Activated T-cell treated with anti-CD3 and anti-CD28 coated beads, Interleukin-2, amount 50 U/mL, for 4 hours (primary cell): ENCODE measurements around the gene LRRN4CL. TPM values are rescaled to one million over a fixed set of nuclear protein-coding genes. Genes with fewer than 3 reads are reported as not detected.

Experiments used
- ATAC-seq, 2 donors: fragments of 200-7000 bp; cut with Tn5 transposase; one replicate each; pipeline ENCODE4 v1.10.0; 2021
- DNase-seq: peaks from one replicate; pipeline ENCODE4 v3.0.0-alpha.2; 2020
- H3K27me3 Mint-ChIP-seq: one replicate; pipeline ENCODE4 v1.8.0; 2021; ENCODE audit warnings: low read depth, mixed read lengths
- H3K36me3 Mint-ChIP-seq: one replicate; pipeline ENCODE4 v1.8.0; 2022; ENCODE audit warnings: mixed read lengths; ENCODE audit not compliant: insufficient read depth
- H3K4me1 Mint-ChIP-seq: one replicate; pipeline ENCODE4 v1.8.0; 2021; ENCODE audit warnings: low read depth, mixed read lengths
- H3K4me3 Mint-ChIP-seq: one replicate; pipeline ENCODE4 v1.8.0; 2021; ENCODE audit warnings: mild to moderate bottlenecking, moderate library complexity, mixed read lengths
- H3K9me3 Mint-ChIP-seq: one replicate; pipeline ENCODE4 v1.8.0; 2021; ENCODE audit warnings: mixed read lengths
- total RNA-seq, 3 donors: library from RNA; stranded (reverse); gene quantifications; one replicate each; pipeline ENCODE4 v1.2.1, GENCODE V29; 2021

The LRRN4CL gene
- total RNA-seq, 3 donors from 2014 or later, result 0.21 to 0.33 (median 0.30) TPM

GRCh38 chr11:62716816-62717215, 27.5 kb upstream of the LRRN4CL start:
- DNase-seq (no peak), ATAC-seq (no peak)
- Mint-ChIP-seq H3K27me3 (no peaks in the 10 kb centered on the region), H3K36me3 (peaks cover 61% of the 10 kb centered on the region), H3K9me3 (no peaks in the 10 kb centered on the region), H3K4me3 (no peak overlapping the region), H3K4me1 (peaks cover 39% of the 10 kb centered on the region)

DNA sequence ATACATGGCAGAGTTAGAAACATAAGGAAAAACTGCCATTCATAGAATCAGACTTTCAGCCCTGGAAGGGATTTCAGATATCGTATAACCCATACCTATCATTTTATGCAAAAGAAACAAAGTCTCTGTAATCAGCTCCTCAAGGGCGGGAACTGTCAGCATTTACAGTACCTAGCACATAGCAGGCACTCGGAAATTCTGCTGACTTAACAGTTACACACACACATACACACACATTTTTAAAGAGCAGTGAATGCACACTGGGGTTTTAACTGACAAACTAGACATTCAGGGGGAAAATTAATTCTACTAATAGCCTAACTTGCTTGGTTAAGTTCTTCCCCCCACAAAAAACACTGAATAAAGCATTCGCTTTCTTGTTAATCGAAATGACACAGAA, 26.9 kb upstream of the LRRN4CL start:
- peaks cover 35% of the 10 kb centered on the region for H3K4me1 Mint-ChIP-seq
- ATAC-seq, result no peak
- no peak for DNase-seq
- no peak overlapping the region for H3K4me3 Mint-ChIP-seq
- H3K9me3 Mint-ChIP-seq, result no peaks in the 10 kb centered on the region
- peaks cover 58% of the 10 kb centered on the region for H3K36me3 Mint-ChIP-seq
- H3K27me3 Mint-ChIP-seq, result no peaks in the 10 kb centered on the region

DNA sequence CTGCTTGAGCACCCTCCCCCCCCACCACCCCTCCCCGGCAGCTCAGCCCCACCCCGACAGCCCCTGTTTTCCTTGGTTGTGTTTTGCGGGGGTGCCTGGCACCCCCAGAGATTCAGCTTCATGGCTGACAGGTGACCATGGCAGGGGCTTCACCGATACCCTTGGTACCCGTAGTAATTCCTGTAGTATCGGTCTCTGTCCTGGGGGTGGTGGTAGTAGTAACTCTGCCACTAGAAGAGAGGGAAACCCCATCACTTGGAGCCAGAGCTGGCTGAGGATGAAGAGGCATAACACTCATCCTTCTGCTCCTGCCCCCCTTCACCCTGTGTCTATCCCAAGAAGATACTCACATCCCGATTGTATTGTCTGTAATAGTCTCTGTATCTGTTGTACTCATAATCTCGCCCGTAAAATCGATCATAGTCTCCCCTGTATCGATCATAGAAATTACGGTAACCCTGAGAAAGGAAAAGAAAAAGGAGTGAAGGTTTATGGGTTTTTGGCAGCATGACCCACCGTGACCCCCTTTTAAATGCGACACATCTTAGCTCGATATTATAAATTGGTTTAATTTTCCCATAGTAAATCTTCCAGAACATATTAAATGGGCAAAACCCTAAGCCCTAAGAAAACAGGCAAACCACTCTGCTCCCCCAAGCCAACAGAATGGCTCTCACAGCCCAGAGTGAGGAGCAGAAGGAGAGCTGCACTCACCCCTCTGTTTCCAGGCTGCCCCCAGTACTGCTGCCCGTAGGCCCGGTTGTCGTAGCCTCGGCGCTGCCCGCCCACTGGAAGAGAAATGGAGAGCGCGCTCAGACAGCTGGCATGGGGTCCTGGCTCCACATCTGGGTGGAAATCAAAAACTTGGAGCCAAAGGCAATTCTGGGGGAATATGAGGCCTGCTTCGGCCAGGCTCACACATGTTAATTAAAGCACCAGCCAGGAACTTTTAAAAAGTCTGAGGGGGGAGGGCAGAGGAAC, 26.1 kb upstream of the LRRN4CL start:
- no peak for ATAC-seq
- peaks cover 38% of the 10 kb centered on the region for H3K4me1 Mint-ChIP-seq
- no peaks in the 10 kb centered on the region for H3K9me3 Mint-ChIP-seq
- no peaks in the 10 kb centered on the region for H3K27me3 Mint-ChIP-seq
- H3K36me3 Mint-ChIP-seq, result peaks cover 57% of the 10 kb centered on the region
- H3K4me3 Mint-ChIP-seq, result no peak overlapping the region
- no peak for DNase-seq

DNA sequence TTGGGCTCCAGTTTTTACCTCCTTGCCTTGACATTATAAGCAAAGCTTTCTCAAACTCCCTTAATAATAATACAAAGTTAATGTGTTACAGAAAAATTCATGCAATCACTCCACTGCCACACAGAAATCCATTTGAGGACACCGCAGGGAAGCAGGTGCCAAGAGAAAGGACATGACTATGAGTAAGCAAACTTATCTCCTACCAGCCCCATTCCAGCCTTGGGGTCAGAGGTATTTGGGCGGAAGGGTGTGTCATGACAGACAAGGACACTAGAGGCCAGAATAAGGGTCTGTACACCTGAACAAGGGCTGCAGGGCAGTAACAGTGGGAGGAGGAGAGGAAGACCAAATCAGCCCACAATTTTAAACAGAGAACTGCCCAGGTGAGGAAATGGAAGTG, 24.0 kb upstream of the LRRN4CL start:
- H3K9me3 Mint-ChIP-seq, result no peaks in the 10 kb centered on the region
- ATAC-seq (no peak), DNase-seq (no peak)
- H3K4me3 Mint-ChIP-seq, result no peak overlapping the region
- H3K27me3 Mint-ChIP-seq, result no peaks in the 10 kb centered on the region
- peaks cover 55% of the 10 kb centered on the region for H3K36me3 Mint-ChIP-seq
- peaks cover 52% of the 10 kb centered on the region for H3K4me1 Mint-ChIP-seq

DNA sequence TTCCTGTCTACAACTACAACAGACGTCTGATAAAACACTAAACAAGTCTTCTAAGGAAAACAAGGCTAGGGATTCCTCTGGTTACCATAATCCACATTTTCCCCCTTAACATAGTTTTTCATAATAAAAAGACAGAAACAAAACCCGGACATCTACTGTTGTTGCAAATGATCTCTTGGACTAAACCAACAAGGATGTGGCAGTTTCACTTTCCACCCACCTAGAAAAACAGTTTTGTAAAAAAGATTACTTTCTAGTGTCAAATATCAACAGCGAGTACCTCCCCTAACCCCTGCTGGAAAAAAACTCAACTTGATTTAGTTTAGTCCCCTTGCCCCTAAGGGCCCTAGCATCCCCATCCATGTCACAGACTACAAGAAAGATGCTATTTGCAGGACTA, 23.5 kb upstream of the LRRN4CL start:
- no peak for ATAC-seq
- Mint-ChIP-seq H3K27me3 (no peaks in the 10 kb centered on the region), H3K9me3 (no peaks in the 10 kb centered on the region), H3K4me1 (peaks cover 52% of the 10 kb centered on the region), H3K4me3 (no peak overlapping the region), H3K36me3 (peaks cover 51% of the 10 kb centered on the region)
- no peak for DNase-seq

- DNase-seq, result no peak
- no peak overlapping the region for H3K4me3 Mint-ChIP-seq
- no peak for ATAC-seq
- H3K9me3 Mint-ChIP-seq, result no peaks in the 10 kb centered on the region
- H3K4me1 Mint-ChIP-seq, result peaks cover 53% of the 10 kb centered on the region
- peaks cover 47% of the 10 kb centered on the region for H3K36me3 Mint-ChIP-seq
- H3K27me3 Mint-ChIP-seq, result no peaks in the 10 kb centered on the region
Observed at GRCh38 chr11:62712276-62712812, 23.0 kb upstream of the LRRN4CL start.

DNA sequence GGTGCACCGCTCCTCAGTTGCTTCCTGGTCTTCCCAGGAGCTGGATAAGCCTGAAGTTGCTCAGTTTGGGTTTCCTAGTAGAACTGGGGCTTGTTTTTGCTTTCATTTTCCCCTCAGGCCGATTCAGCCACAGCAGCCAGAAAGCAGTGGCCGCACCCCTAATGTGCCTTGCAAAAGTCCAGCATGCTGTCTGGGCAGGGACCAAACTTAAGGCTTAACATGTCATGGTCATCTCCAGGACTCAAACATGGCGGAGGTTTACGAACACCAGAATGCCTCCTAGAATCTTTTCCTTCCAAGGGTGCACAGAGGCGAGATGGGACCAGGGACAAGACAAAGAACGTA, 20.6 kb upstream of the LRRN4CL start:
- Mint-ChIP-seq H3K36me3 (peaks cover 28% of the 10 kb centered on the region), H3K4me3 (peak overlapping the region; percentile 94), H3K27me3 (no peaks in the 10 kb centered on the region), H3K4me1 (peaks cover 71% of the 10 kb centered on the region), H3K9me3 (no peaks in the 10 kb centered on the region)
- no peak for ATAC-seq
- DNase-seq, result peak; percentile 14

GRCh38 chr11:62709247-62710000, 20.1 kb upstream of the LRRN4CL start:
- peak overlapping the region; percentile 94 for H3K4me3 Mint-ChIP-seq
- DNase-seq, result peak; percentile 95
- ATAC-seq, result peak; percentile 83 to 84
- peaks cover 70% of the 10 kb centered on the region for H3K4me1 Mint-ChIP-seq
- H3K36me3 Mint-ChIP-seq, result peaks cover 28% of the 10 kb centered on the region
- no peaks in the 10 kb centered on the region for H3K9me3 Mint-ChIP-seq
- H3K27me3 Mint-ChIP-seq, result no peaks in the 10 kb centered on the region

- Mint-ChIP-seq H3K4me1 (peaks cover 67% of the 10 kb centered on the region), H3K4me3 (peak overlapping the region; percentile 94)
- peak; percentile 24 to 27 for ATAC-seq
Observed at GRCh38 chr11:62708793-62709192, 19.5 kb upstream of the LRRN4CL start.

GRCh38 chr11:62708392-62708791, 19.1 kb upstream of the LRRN4CL start:
- Mint-ChIP-seq H3K4me1 (peaks cover 63% of the 10 kb centered on the region), H3K27me3 (no peaks in the 10 kb centered on the region), H3K36me3 (peaks cover 19% of the 10 kb centered on the region), H3K4me3 (peak overlapping the region; percentile 94), H3K9me3 (no peaks in the 10 kb centered on the region)
- DNase-seq (no peak), ATAC-seq (no peak)

More at GRCh38 chr11:62708793-62709192, 19.5 kb upstream of the LRRN4CL start:
- Mint-ChIP-seq H3K36me3 (peaks cover 23% of the 10 kb centered on the region), H3K27me3 (no peaks in the 10 kb centered on the region), H3K9me3 (no peaks in the 10 kb centered on the region)
- peak; percentile 35 for DNase-seq

GRCh38 chr11:62707277-62707861, 18.0 kb upstream of the LRRN4CL start, which contains the start of the genes BSCL2 and GNG3:
Gene BSCL2, minus strand, starts transcription at chr11:62707424. Its CDS starts 229 bp downstream, at chr11:62707195.
Gene GNG3, plus strand, starts transcription at chr11:62707676. Its CDS starts 620 bp downstream, at chr11:62708296.
- H3K27me3 Mint-ChIP-seq, result no peaks in the 10 kb centered on the region
- H3K9me3 Mint-ChIP-seq, result no peaks in the 10 kb centered on the region
- peak within 1 kb of the TSS; percentile 94 for H3K4me3 Mint-ChIP-seq
- DNase-seq, result no peak
- H3K4me1 Mint-ChIP-seq, result peaks cover 53% of the 10 kb centered on the region
- no peak for ATAC-seq
- H3K36me3 Mint-ChIP-seq, result peaks cover 18% of the 10 kb centered on the region

- Mint-ChIP-seq H3K36me3 (peaks cover 16% of the 10 kb centered on the region), H3K4me3 (peak overlapping the region; percentile 90), H3K9me3 (no peaks in the 10 kb centered on the region), H3K4me1 (peaks cover 49% of the 10 kb centered on the region), H3K27me3 (no peaks in the 10 kb centered on the region)
- ATAC-seq, result no peak
- no peak for DNase-seq
Observed at GRCh38 chr11:62706850-62707247, 17.5 kb upstream of the LRRN4CL start.

DNA sequence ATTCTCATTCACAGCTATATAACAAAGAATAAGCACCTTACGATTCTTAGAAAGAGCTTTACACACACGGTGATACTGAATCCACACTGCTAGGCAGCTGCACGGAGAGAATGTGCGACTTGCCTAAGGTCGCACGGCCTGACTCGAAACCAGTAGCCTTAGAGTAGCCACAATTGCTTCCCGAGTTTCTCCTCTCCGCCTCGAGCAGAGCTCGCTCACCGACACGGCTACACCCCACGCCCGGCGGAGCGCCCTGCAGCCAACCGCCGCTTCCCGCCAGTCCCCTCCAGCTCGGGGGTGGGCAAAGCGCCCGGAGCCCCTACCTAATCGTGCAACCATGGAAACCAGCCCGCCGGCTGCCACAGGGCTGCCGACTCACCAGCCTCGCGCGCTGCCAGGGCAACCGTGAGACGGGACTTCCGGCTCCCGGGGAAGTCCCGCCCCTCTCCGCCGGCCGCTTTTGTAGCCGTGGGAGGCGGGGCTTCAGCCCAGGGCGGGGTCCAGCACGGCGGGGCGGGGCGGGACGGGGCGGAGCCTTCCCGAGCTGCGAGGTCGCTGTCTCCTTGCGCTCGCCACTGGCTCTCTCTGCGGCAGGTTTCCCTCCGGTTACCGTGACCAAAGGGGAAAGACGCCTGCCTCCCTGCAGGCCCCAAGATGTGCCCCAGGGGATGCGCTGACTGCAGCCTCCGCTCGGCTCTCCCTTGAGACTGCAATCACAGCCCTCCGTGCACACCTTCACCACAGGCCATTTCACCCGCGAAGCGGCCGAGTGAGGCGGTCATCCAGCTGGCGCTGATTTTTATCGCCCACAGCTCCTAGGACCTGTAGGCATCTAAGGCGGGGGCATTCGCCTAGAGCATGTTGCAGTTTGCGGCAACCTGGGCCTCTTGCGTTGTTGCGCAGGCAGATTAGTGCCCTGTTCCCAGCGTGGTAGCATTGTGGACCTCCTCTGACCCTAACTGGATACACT, 16.8 kb upstream of the LRRN4CL start:
- Mint-ChIP-seq H3K4me1 (peaks cover 49% of the 10 kb centered on the region), H3K27me3 (no peaks in the 10 kb centered on the region), H3K36me3 (peaks cover 16% of the 10 kb centered on the region), H3K9me3 (no peaks in the 10 kb centered on the region), H3K4me3 (peak overlapping the region; percentile 90)
- ATAC-seq (peak; percentile 77 to 78), DNase-seq (peak; percentile 95)
